Gastrocnemius medialis (tissue), 4 donors: ENCODE data around the gene WDR72.

Experiments
- CTCF ChIP-seq, 5 experiments: fragments of 450-650 bp in 3 of 5; fragments of 200-600 bp in 2 of 5; sonication (generic) in 2 of 5; IDR thresholded peaks in 4 of 5; conservative IDR thresholded peaks in 1 of 5; 1 replicate in 4 of 5; 2 replicates in 1 of 5; pipeline ENCODE4 v1.5.1; 2016 to 2019; ENCODE audit warnings: antibody characterized with exemption in 5 of 5, mild to moderate bottlenecking in 3 of 5, moderate library complexity in 3 of 5
- POLR2A ChIP-seq, 2 donors: fragments of 450-650 bp; IDR thresholded peaks; one replicate each; pipeline ENCODE4 v1.6.1; 2017; ENCODE audit warnings: antibody characterized with exemption in 2 of 2, mild to moderate bottlenecking in 2 of 2, moderate library complexity in 2 of 2

GRCh38 chr15:53590380-53590779, 169.1 kb downstream of the WDR72 start:
- TF ChIP-seq CTCF (IDR thresholded peaks at IDR 0.05 in 4 of 5, conservative IDR thresholded peaks at IDR 0.05 in 1 of 5) (no peak), POLR2A (IDR thresholded peaks at IDR 0.05) (no peak)
